GM12891 (cell line): Measurements from ENCODE around the gene PAPPA2.

Source experiments
- DNase-seq: peaks from one replicate; pipeline ENCODE4 v3.0.0; 2011; ENCODE audit warnings: low spot score; ENCODE audit not compliant: insufficient read length
- FAIRE-seq: peaks from 2 replicates; lab custom pipeline; 2011; peaks lifted over from hg19 to GRCh38; lab: Jason Lieb, UNC
- PAX5 ChIP-seq: IDR thresholded peaks from 2 replicates; pipeline ENCODE4 v1.6.1; 2011; ENCODE audit warnings: low read length, moderate library complexity, mild to moderate bottlenecking; ENCODE audit not compliant: insufficient read depth, severe bottlenecking
- POLR2A ChIP-seq: IDR thresholded peaks from 2 replicates; pipeline ENCODE4 v1.6.1; 2011; ENCODE audit warnings: low read depth, low read length, control low read depth
- POLR2AphosphoS5 ChIP-seq: IDR thresholded peaks from 2 replicates; pipeline ENCODE4 v1.6.1; 2011; ENCODE audit warnings: low read depth, low read length, control low read depth
- POU2F2 ChIP-seq: IDR thresholded peaks from 2 replicates; pipeline ENCODE4 v1.6.1; 2011; ENCODE audit warnings: low read depth, mild to moderate bottlenecking, control low read depth, low read length, moderate library complexity
- SPI1 ChIP-seq: IDR thresholded peaks from 2 replicates; pipeline ENCODE4 v1.6.1; 2011; ENCODE audit warnings: low read depth, low read length, control low read depth
- TAF1 ChIP-seq: IDR thresholded peaks from 2 replicates; pipeline ENCODE4 v1.6.1; 2011; ENCODE audit warnings: low read depth, low read length, control low read depth

Gene PAPPA2

GRCh38 chr1:176790786-176791185 lies 327.8 kb downstream of the PAPPA2 start:
- no peak for FAIRE-seq
- no peak for DNase-seq
- TF ChIP-seq POLR2A (no peak), TAF1 (no peak), PAX5 (no peak), SPI1 (no peak), POU2F2 (no peak)

GRCh38 chr1:176791906-176792305 lies 328.9 kb downstream of the PAPPA2 start:
- FAIRE-seq = no peak
- TF ChIP-seq POLR2A = no peak
- TF ChIP-seq PAX5 = no peak
- TF ChIP-seq POU2F2 = no peak
- no peak for TF ChIP-seq TAF1
- TF ChIP-seq POLR2AphosphoS5 = no peak
- TF ChIP-seq SPI1 = no peak

GRCh38 chr1:176794897-176795508 lies 332.0 kb downstream of the PAPPA2 start:
- TF ChIP-seq POLR2A (no peak), POLR2AphosphoS5 (no peak), PAX5 (no peak), POU2F2 (no peak), TAF1 (no peak), SPI1 (no peak)
- DNase-seq (no peak), FAIRE-seq (no peak)

More at GRCh38 chr1:176791906-176792305, 328.9 kb downstream of the PAPPA2 start:
- DNase-seq = no peak

DNA sequence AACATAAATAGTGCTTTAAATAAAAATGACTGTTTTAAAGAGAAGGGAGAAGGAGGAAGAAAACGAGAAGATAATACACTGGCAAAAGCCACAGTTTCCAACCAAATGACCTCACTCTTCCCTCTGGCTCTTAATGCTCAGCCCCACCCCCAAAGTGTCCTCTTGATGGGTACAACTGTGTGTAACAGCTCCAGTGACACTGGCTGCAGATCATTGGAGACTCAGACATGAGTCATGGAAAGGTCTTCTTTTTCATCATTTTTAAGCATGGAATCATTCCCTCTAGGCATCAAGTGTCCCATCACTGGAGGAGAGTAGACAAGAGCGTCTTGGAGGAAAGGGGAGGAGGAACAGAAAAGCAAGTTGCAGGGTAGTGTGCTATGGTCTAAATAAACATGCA lies 333.0 kb downstream of the PAPPA2 start:
- FAIRE-seq = no peak
- TF ChIP-seq POLR2A (no peak), POU2F2 (no peak), SPI1 (no peak), PAX5 (no peak), POLR2AphosphoS5 (no peak), TAF1 (no peak)
- no peak for DNase-seq

- DNase-seq (no peak), FAIRE-seq (no peak)
- no peak for TF ChIP-seq PAX5
- no peak for TF ChIP-seq SPI1
- TF ChIP-seq POU2F2 = no peak
- no peak for TF ChIP-seq POLR2A
- TF ChIP-seq POLR2AphosphoS5 = no peak
- TF ChIP-seq TAF1 = no peak
Measured at GRCh38 chr1:176796583-176796982, 333.6 kb downstream of the PAPPA2 start.

- DNase-seq (no peak), FAIRE-seq (no peak)
- no peak for TF ChIP-seq POU2F2
Measured at GRCh38 chr1:176799327-176799726, 336.4 kb downstream of the PAPPA2 start.

DNA sequence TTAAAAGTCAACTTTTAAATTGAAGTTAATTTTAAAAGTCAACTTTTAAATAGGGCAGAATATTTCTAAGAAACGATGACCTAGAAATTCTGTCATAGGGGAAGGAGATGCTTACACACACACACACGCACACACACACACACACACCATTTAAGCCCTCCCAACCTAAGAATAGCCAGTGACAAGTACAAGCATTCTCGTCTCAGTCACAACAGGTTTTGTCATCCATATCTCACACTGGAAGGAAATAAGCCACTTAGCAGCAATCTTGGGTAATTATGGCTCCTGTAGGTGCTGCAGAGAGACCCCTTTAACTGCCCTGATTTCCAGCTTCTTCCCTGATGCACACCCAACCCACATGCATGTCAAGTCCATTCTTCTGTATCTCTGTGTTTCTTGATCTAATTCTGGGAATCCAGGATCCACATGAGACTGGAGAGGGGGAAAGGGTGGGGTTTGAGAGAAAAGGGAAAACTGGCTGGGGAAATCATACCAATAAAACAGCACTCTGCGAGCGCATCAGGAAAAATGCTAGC lies 338.1 kb downstream of the PAPPA2 start:
- no peak for FAIRE-seq
- no peak for DNase-seq
- no peak for TF ChIP-seq PAX5
- no peak for TF ChIP-seq POLR2AphosphoS5
- TF ChIP-seq SPI1 = no peak
- TF ChIP-seq POLR2A = no peak
- TF ChIP-seq TAF1 = no peak
- no peak for TF ChIP-seq POU2F2

DNA sequence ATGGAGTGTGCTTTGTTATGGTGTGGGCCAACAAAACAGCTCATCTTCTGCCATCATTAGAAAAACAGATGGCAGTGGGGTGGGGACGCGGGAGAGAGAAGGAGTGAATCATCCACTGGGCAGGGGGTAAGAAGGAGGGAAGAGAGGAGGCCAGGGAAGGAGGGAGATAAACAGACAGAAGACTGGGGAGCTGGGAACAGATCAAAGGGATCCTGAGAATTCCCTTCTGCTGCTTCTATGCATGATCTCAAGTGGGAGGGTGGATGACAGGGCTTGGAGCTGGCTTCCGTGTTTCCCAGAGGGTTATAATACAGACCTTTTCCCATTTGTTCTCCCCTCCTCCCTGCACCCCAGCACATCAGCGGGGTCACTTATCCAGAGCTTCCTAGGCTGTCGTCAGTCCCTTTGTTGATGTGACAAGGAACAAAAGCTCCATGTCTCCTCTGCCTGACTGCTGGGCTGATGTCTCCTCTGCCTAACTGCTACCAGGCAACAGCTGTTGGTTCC lies 338.6 kb downstream of the PAPPA2 start:
- FAIRE-seq = no peak
- TF ChIP-seq POU2F2 = no peak
- TF ChIP-seq POLR2AphosphoS5 = no peak
- TF ChIP-seq PAX5 = no peak
- no peak for TF ChIP-seq SPI1
- TF ChIP-seq TAF1 = no peak
- no peak for TF ChIP-seq POLR2A
- no peak for DNase-seq

- FAIRE-seq (no peak), DNase-seq (no peak)
- no peak for TF ChIP-seq POLR2AphosphoS5
- TF ChIP-seq SPI1 = no peak
- no peak for TF ChIP-seq PAX5
- no peak for TF ChIP-seq POU2F2
- TF ChIP-seq TAF1 = no peak
- TF ChIP-seq POLR2A = no peak
Measured at GRCh38 chr1:176802316-176802715, 339.3 kb downstream of the PAPPA2 start.
